Measurements from ENCODE around the gene PLCB4.

Gene PLCB4

GRCh38 chr20:9508696-9509178 is 439.9 kb downstream of the PLCB4 start:
- DNase-seq: no peak

- DNase-seq: no peak
Measured at GRCh38 chr20:9509246-9509645, 440.4 kb downstream of the PLCB4 start.

GRCh38 chr20:9510911-9511310 is 442.0 kb downstream of the PLCB4 start:
- DNase-seq: no peak

- DNase-seq: no peak
Measured at GRCh38 chr20:9514072-9514460, 445.2 kb downstream of the PLCB4 start.

GRCh38 chr20:9514461-9515213 is 445.8 kb downstream of the PLCB4 start, which contains the start of gene LAMP5:
TSS of gene LAMP5 (plus strand) at chr20:9514590. CDS start at chr20:9514853, 263 bp downstream.
- peak; percentile 67 for DNase-seq

GRCh38 chr20:9515214-9515585 is 446.3 kb downstream of the PLCB4 start:
- DNase-seq: no peak

GRCh38 chr20:9515741-9516233 is 446.9 kb downstream of the PLCB4 start:
- DNase-seq: peak; percentile 51

- no peak for DNase-seq
Measured at GRCh38 chr20:9516234-9516871, 447.5 kb downstream of the PLCB4 start.

- DNase-seq: no peak
Measured at GRCh38 chr20:9517297-9518162, 448.6 kb downstream of the PLCB4 start.

- DNase-seq: no peak
Measured at GRCh38 chr20:9518576-9519175, 449.8 kb downstream of the PLCB4 start.

GRCh38 chr20:9520086-9520485 is 451.2 kb downstream of the PLCB4 start:
- DNase-seq: no peak

GRCh38 chr20:9523636-9524035 is 454.7 kb downstream of the PLCB4 start:
- no peak for DNase-seq
